T-cell (primary cell): ENCODE results near the gene ALPL. TPM values are rescaled to one million over a fixed set of nuclear protein-coding genes. Genes with fewer than 3 reads are reported as not detected.

Experiments used
- ATAC-seq, 4 experiments: fragments of 200-7000 bp in 3 of 4; fragments of 150-1000 bp in 1 of 4; cut with Tn5 transposase; replicated peaks in 1 of 4; 1 replicate in 3 of 4; 2 replicates in 1 of 4; pipeline ENCODE4 v1.10.0; 2021; ENCODE audit warnings: moderate library complexity in 3 of 4, mild to moderate bottlenecking in 2 of 4, moderate number of reproducible peaks in 1 of 4
- CTCF ChIA-PET, 2 donors: fragments of 300-600 bp; sonication (Branson Sonifier 250); formaldehyde crosslinking; loops; one replicate each; lab custom pipeline; 2022; ENCODE audit warnings: antibody characterized with exemption in 2 of 2; lab: Charles Lee
- POLR2A ChIA-PET, 2 donors: fragments of 300-600 bp; sonication (Branson Sonifier 250); formaldehyde crosslinking; loops; one replicate each; lab custom pipeline; 2022; ENCODE audit warnings: antibody characterized with exemption in 2 of 2; lab: Charles Lee
- DNase-seq, 35 experiments: peaks; one replicate each; pipeline versions ENCODE4 v3.0.0 to v3.0.0-alpha.2; 2013 to 2023
- H3K27ac ChIP-seq: one replicate; pipeline ENCODE4 v1.5.1; 2013; ENCODE audit warnings: low read length
- H3K27me3 ChIP-seq, 2 experiments: replicated peaks in 1 of 2; 1 replicate in 1 of 2; 2 replicates in 1 of 2; pipeline versions ENCODE4 v1.6.1 to v1.7.0; 2013; ENCODE audit warnings: low read length in 1 of 2, mixed read lengths in 1 of 2; ENCODE audit not compliant: control insufficient read depth in 2 of 2, insufficient read depth in 2 of 2; ENCODE audit errors: extremely low read depth in 1 of 2
- H3K36me3 ChIP-seq, 2 donors: 1 replicate in 1 of 2; 2 replicates in 1 of 2; pipeline versions ENCODE4 v1.6.1 to v1.7.0; 2013; ENCODE audit warnings: low read length in 1 of 2; ENCODE audit not compliant: control insufficient read depth in 2 of 2, insufficient read depth in 1 of 2; ENCODE audit errors: extremely low read depth in 1 of 2
- H3K4me1 ChIP-seq, 2 experiments: 1 replicate in 1 of 2; 2 replicates in 1 of 2; pipeline versions ENCODE4 v1.6.1 to v1.7.0; 2013; ENCODE audit warnings: low read length in 2 of 2, mixed read lengths in 1 of 2; ENCODE audit not compliant: insufficient read depth in 2 of 2, control insufficient read depth in 1 of 2; ENCODE audit errors: extremely low read depth in 1 of 2
- H3K4me3 ChIP-seq, 2 donors: 1 replicate in 1 of 2; 2 replicates in 1 of 2; pipeline versions ENCODE4 v1.5.1 to v1.7.0; 2013; ENCODE audit warnings: mild to moderate bottlenecking in 2 of 2, low read length in 1 of 2, moderate library complexity in 1 of 2; ENCODE audit not compliant: control insufficient read depth in 1 of 2; ENCODE audit errors: extremely low read depth in 1 of 2
- H3K9me3 ChIP-seq: 2 replicates; pipeline ENCODE4 v1.7.0; 2013
- H3K27ac Mint-ChIP-seq, 2 donors: one replicate each; pipeline ENCODE4 v1.8.0; 2020 to 2021; ENCODE audit warnings: mild to moderate bottlenecking in 2 of 2, mixed read lengths in 2 of 2
- H3K27me3 Mint-ChIP-seq, 2 donors: one replicate each; pipeline ENCODE4 v1.8.0; 2021 to 2022; ENCODE audit warnings: mixed read lengths in 2 of 2
- H3K36me3 Mint-ChIP-seq: one replicate; pipeline ENCODE4 v1.8.0; 2021; ENCODE audit warnings: mixed read lengths
- H3K4me1 Mint-ChIP-seq, 3 donors: one replicate each; pipeline ENCODE4 v1.8.0; 2020 to 2022; ENCODE audit warnings: mixed read lengths in 3 of 3, mild to moderate bottlenecking in 1 of 3
- H3K4me3 Mint-ChIP-seq, 3 donors: one replicate each; pipeline ENCODE4 v1.8.0; 2020 to 2022; ENCODE audit warnings: mild to moderate bottlenecking in 3 of 3, mixed read lengths in 3 of 3, moderate library complexity in 3 of 3
- H3K9me3 Mint-ChIP-seq, 3 donors: one replicate each; pipeline ENCODE4 v1.8.0; 2020 to 2022; ENCODE audit warnings: mixed read lengths in 3 of 3
- WGBS: methylation state at CpG from one replicate; pipeline ENCODE4 v1.1.5; 2013; ENCODE audit warnings: missing lambda C conversion rate; ENCODE audit not compliant: insufficient coverage; 5-methylcytosine and 5-hydroxymethylcytosine counted together
- total RNA-seq, 35 experiments: library from RNA in 6 of 35; stranded (reverse) in 6 of 35; fragments of 120-200 nt in 1 of 35; gene quantifications; one replicate each; pipeline versions ENCODE4 v1.2.1 to v1.2.4 and lab custom pipeline; 2013 to 2026

The ALPL gene
- total RNA-seq, 5 donors from 2014 or later (not counting 1 experiment from before 2014, with no cell fraction given) = 0.20 to 0.44 (median 0.41) TPM; not detected in 2

DNA sequence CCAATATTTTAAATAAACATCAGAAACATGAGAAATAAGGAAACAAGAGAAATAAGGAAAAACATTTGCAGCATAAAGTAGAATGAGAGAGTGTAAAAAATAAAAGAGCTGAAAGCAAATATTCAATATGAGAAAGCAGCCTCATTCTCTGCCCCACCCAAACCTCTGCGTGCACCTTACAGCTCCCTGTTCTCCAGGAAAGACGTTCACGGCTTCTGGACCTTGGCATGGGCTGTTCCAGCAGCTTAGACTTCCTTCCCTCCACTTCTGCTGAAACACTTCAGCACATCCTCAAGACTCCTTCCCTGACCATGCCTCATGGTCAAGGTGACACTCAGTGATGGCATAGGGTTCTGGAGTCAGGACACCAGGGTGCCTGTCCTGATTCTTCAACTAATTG, 23.3 kb downstream of the ALPL start:
- 80% methylated on average over 3 of the region's 3 CpGs for WGBS
- CTCF ChIA-PET = no interaction called here
- Mint-ChIP-seq H3K4me1 (no peaks in the 10 kb centered on the region), H3K27ac (no peak overlapping the region), H3K9me3 (no peaks in the 10 kb centered on the region), H3K36me3 (no peaks in the 10 kb centered on the region), H3K27me3 (peaks cover 12 to 29% of the 10 kb centered on the region in 2 donors), H3K4me3 (no peak overlapping the region)
- DNase-seq = no peak
- no peak overlapping the region for H3K27ac ChIP-seq
- ATAC-seq = no peak
- no peaks in the 10 kb centered on the region for H3K36me3 ChIP-seq
- no peaks in the 10 kb centered on the region for H3K4me1 ChIP-seq
- H3K27me3 ChIP-seq = peaks cover 2 to 20% of the 10 kb centered on the region in 2 experiments
- no peak overlapping the region for H3K4me3 ChIP-seq
- POLR2A ChIA-PET = interaction anchor here in 1 of 2 donors (0.6 kb wide), 3 partner anchors 17 to 152 kb away, joined by 3 to 7 read pairs (median 3); no protein-coding TSS in a partner anchor
- no peaks in the 10 kb centered on the region for H3K9me3 ChIP-seq

- no peaks in the 10 kb centered on the region for H3K36me3 ChIP-seq
- ATAC-seq = no peak
- no peaks in the 10 kb centered on the region for H3K4me1 ChIP-seq
- no peak for DNase-seq
- H3K27me3 ChIP-seq = peaks cover 2 to 22% of the 10 kb centered on the region in 2 experiments
- H3K4me1 Mint-ChIP-seq = no peaks in the 10 kb centered on the region
- no peaks in the 10 kb centered on the region for H3K36me3 Mint-ChIP-seq
- H3K27me3 Mint-ChIP-seq = peaks cover 12 to 33% of the 10 kb centered on the region in 2 donors
- no peak overlapping the region for H3K4me3 Mint-ChIP-seq
- CTCF ChIA-PET = no interaction called here
- no peak overlapping the region for H3K4me3 ChIP-seq
- WGBS = 80% methylated on average over 1 of the region's 4 CpGs
- H3K27ac Mint-ChIP-seq = no peak overlapping the region
- H3K9me3 ChIP-seq = no peaks in the 10 kb centered on the region
- POLR2A ChIA-PET = interaction anchor here in 1 of 2 donors (0.6 kb wide), 1 partner anchor 16 kb away, joined by 7 read pairs; no protein-coding TSS in a partner anchor
- no peak overlapping the region for H3K27ac ChIP-seq
- no peaks in the 10 kb centered on the region for H3K9me3 Mint-ChIP-seq
Observed at GRCh38 chr1:21532992-21533534, 23.8 kb downstream of the ALPL start.

GRCh38 chr1:21534146-21534545, 24.9 kb downstream of the ALPL start:
- POLR2A ChIA-PET = no interaction called here
- DNase-seq (no peak), ATAC-seq (no peak)
- H3K4me1 ChIP-seq = no peaks in the 10 kb centered on the region
- H3K4me1 Mint-ChIP-seq = no peaks in the 10 kb centered on the region
- no peak overlapping the region for H3K4me3 ChIP-seq
- H3K27me3 ChIP-seq = peaks cover 2 to 28% of the 10 kb centered on the region in 2 experiments
- no peak overlapping the region for H3K4me3 Mint-ChIP-seq
- H3K27ac Mint-ChIP-seq = no peak overlapping the region
- no peaks in the 10 kb centered on the region for H3K36me3 ChIP-seq
- no peaks in the 10 kb centered on the region for H3K9me3 ChIP-seq
- no peak overlapping the region for H3K27ac ChIP-seq
- CTCF ChIA-PET = no interaction called here
- no peaks in the 10 kb centered on the region for H3K9me3 Mint-ChIP-seq
- WGBS = 88% methylated on average over 4 of the region's 5 CpGs
- H3K27me3 Mint-ChIP-seq = peaks cover 15 to 44% of the 10 kb centered on the region in 2 donors
- no peaks in the 10 kb centered on the region for H3K36me3 Mint-ChIP-seq

DNA sequence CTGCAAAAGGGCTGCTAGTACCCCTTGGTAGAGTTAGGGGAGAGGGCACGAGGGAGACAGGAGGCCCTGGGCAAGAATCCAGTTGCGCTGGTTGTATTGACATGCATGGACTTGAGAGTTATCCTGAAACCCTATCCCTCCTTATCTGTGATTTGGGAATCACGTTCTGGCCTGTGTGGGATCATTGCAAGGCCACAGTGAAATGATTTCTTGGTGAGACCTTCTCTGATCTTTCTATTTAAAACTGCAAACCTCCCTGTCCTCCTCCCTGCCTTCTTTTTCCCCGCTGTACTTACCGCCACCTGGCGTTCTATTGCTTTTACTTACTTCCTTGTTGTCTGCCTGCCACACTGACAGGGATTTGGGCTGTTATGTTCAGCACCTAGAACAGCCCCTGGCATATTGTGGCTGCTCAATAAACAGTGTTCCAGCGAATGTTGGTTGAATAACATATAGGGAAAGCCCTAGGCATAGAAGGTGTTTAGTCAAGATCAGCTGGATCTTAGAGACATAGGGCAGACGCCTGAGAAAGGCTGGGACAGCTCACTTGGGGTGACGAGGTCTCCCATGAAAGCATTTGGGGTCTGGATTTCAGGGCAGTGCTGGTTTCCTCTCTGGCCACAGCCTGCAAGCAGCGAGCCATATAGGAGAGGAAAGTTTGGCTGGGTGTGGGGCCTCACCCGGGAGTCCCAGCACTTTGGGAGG, 25.6 kb downstream of the ALPL start:
- no peak overlapping the region for H3K27ac Mint-ChIP-seq
- peaks cover 2 to 29% of the 10 kb centered on the region in 2 experiments for H3K27me3 ChIP-seq
- 29% methylated on average over 6 of the region's 11 CpGs for WGBS
- H3K9me3 ChIP-seq = no peaks in the 10 kb centered on the region
- H3K4me1 ChIP-seq = no peaks in the 10 kb centered on the region
- H3K27me3 Mint-ChIP-seq = peaks cover 17 to 50% of the 10 kb centered on the region in 2 donors
- H3K27ac ChIP-seq = no peak overlapping the region
- no peak overlapping the region for H3K4me3 Mint-ChIP-seq
- ATAC-seq (no peak), DNase-seq (peak in 6 of 35 experiments; percentile 3 to 28 (median 10))
- H3K4me3 ChIP-seq = no peak overlapping the region
- ChIA-PET POLR2A (interaction anchor here in 1 of 2 donors (0.6 kb wide), 1 partner anchor 41 kb away, joined by 3 read pairs; no protein-coding TSS in a partner anchor), CTCF (no interaction called here)
- H3K36me3 ChIP-seq = no peaks in the 10 kb centered on the region
- no peaks in the 10 kb centered on the region for H3K36me3 Mint-ChIP-seq
- no peaks in the 10 kb centered on the region for H3K4me1 Mint-ChIP-seq
- no peaks in the 10 kb centered on the region for H3K9me3 Mint-ChIP-seq

GRCh38 chr1:21536218-21536617, 27.0 kb downstream of the ALPL start:
- H3K36me3 ChIP-seq = no peaks in the 10 kb centered on the region

GRCh38 chr1:21537511-21537931, 28.3 kb downstream of the ALPL start:
- ChIA-PET POLR2A (no interaction called here), CTCF (no interaction called here)
- Histone ChIP-seq H3K4me3 (no peak overlapping the region), H3K36me3 (no peaks in the 10 kb centered on the region), H3K27ac (no peak overlapping the region), H3K27me3 (peaks cover 2 to 38% of the 10 kb centered on the region in 2 experiments), H3K9me3 (no peaks in the 10 kb centered on the region), H3K4me1 (no peaks in the 10 kb centered on the region)
- no peaks in the 10 kb centered on the region for H3K9me3 Mint-ChIP-seq
- 76% methylated on average over 8 of the region's 12 CpGs for WGBS
- H3K4me3 Mint-ChIP-seq = no peak overlapping the region
- H3K36me3 Mint-ChIP-seq = no peaks in the 10 kb centered on the region
- peaks cover 20 to 60% of the 10 kb centered on the region in 2 donors for H3K27me3 Mint-ChIP-seq
- no peaks in the 10 kb centered on the region for H3K4me1 Mint-ChIP-seq
- DNase-seq = no peak
- H3K27ac Mint-ChIP-seq = no peak overlapping the region
- ATAC-seq = no peak

More at GRCh38 chr1:21536218-21536617, 27.0 kb downstream of the ALPL start:
- Mint-ChIP-seq H3K36me3 (no peaks in the 10 kb centered on the region), H3K9me3 (no peaks in the 10 kb centered on the region), H3K27me3 (peaks cover 23 to 57% of the 10 kb centered on the region in 2 donors), H3K27ac (no peak overlapping the region), H3K4me3 (no peak overlapping the region), H3K4me1 (no peaks in the 10 kb centered on the region)
- H3K4me1 ChIP-seq = no peaks in the 10 kb centered on the region
- ChIA-PET CTCF (no interaction called here), POLR2A (no interaction called here)
- no peak overlapping the region for H3K27ac ChIP-seq
- DNase-seq (no peak), ATAC-seq (no peak)
- H3K27me3 ChIP-seq = peaks cover 2 to 39% of the 10 kb centered on the region in 2 experiments
- no peaks in the 10 kb centered on the region for H3K9me3 ChIP-seq
- 78% methylated on average over 1 of the region's 2 CpGs for WGBS
- no peak overlapping the region for H3K4me3 ChIP-seq
